ENCODE measurements around the gene MED13L. TPM values are rescaled to one million over a fixed set of nuclear protein-coding genes. Genes with fewer than 3 reads are reported as not detected.

Gene MED13L
- total RNA-seq, 1 experiment from 2014 or later, result 80.5 TPM

GRCh38 chr12:116183741-116184141 lies 93.8 kb downstream of the MED13L start:
- TF ChIP-seq PRRX2 (CRISPR knock-in tag; IDR thresholded peaks at IDR 0.05), result no peak
- TF ChIP-seq ESRRA (CRISPR knock-in tag; IDR thresholded peaks at IDR 0.05; ENCODE audit: borderline replicate concordance), result no peak
- no peak for TF ChIP-seq MYBL2 (CRISPR knock-in tag; IDR thresholded peaks at IDR 0.05)
- TF ChIP-seq CTCF (IDR thresholded peaks at IDR 0.05), result no peak
- TF ChIP-seq RELA (CRISPR knock-in tag; IDR thresholded peaks at IDR 0.05; ENCODE audit: borderline replicate concordance), result no peak
- TF ChIP-seq MLX (CRISPR knock-in tag; IDR thresholded peaks at IDR 0.05), result no peak
- TF ChIP-seq ATF1 (CRISPR knock-in tag; IDR thresholded peaks at IDR 0.05), result no peak
- no peak for TF ChIP-seq CREM (CRISPR knock-in tag; IDR thresholded peaks at IDR 0.05)
- no peak for TF ChIP-seq ZBTB21 (CRISPR knock-in tag; IDR thresholded peaks at IDR 0.05; ENCODE audit: borderline replicate concordance)
- TF ChIP-seq JUN (CRISPR knock-in tag; IDR thresholded peaks at IDR 0.05), result no peak
- no peak for TF ChIP-seq NFYB (CRISPR knock-in tag; conservative IDR thresholded peaks at IDR 0.05; ENCODE audit: low read depth)
- TF ChIP-seq KAT7 (CRISPR knock-in tag; IDR thresholded peaks at IDR 0.05; ENCODE audit: borderline replicate concordance), result no peak
- no peak for TF ChIP-seq ZNF232 (CRISPR knock-in tag; IDR thresholded peaks at IDR 0.05)
- TF ChIP-seq CBFB (CRISPR knock-in tag; IDR thresholded peaks at IDR 0.05; ENCODE audit: low read depth), result no peak
- no peak for TF ChIP-seq HMGXB4 (CRISPR knock-in tag; IDR thresholded peaks at IDR 0.05)
- no peak for TF ChIP-seq ZBTB43 (CRISPR knock-in tag; IDR thresholded peaks at IDR 0.05)
- no peak for TF ChIP-seq STAT6 (CRISPR knock-in tag; conservative IDR thresholded peaks at IDR 0.05; ENCODE audit: low read depth)
- no peaks in the 10 kb centered on the region for H3K9me3 Mint-ChIP-seq
- no peak overlapping the region for H3K27ac Mint-ChIP-seq
- no peaks in the 10 kb centered on the region for H3K27me3 Mint-ChIP-seq (ENCODE audit: low read depth)
- POLR2A ChIA-PET, result interaction anchor here (0.6 kb wide), 1 partner anchor 42 kb away, joined by 3 read pairs; no protein-coding TSS in a partner anchor
- CTCF ChIA-PET, result interaction anchor here (0.6 kb wide), 1 partner anchor 22 kb away, joined by 3 read pairs; no protein-coding TSS in a partner anchor
- DNase-seq (ENCODE audit: low spot score), result no peak
- H3K4me1 Mint-ChIP-seq, result peaks cover 40% of the 10 kb centered on the region
- no peaks in the 10 kb centered on the region for H3K36me3 Mint-ChIP-seq
- no peak overlapping the region for H3K4me3 Mint-ChIP-seq
- no peak for ATAC-seq

Measured in WTC11 (cell line).